ENCODE data around the gene MPP3.

Gene MPP3

GRCh38 chr17:43832168-43832975, 574 bp downstream of the MPP3 start:
- DNase-seq (ENCODE audit: low spot score) = peak; percentile 90

GRCh38 chr17:43831633-43832032, 1.3 kb downstream of the MPP3 start:
- DNase-seq (ENCODE audit: low spot score) = peak; percentile 41

- no peak for DNase-seq (ENCODE audit: low spot score)
Measured at GRCh38 chr17:43830510-43831140, 2.3 kb downstream of the MPP3 start.

GRCh38 chr17:43829738-43830137, 3.2 kb downstream of the MPP3 start:
- DNase-seq (ENCODE audit: low spot score) = no peak

- DNase-seq (ENCODE audit: low spot score) = no peak
Measured at GRCh38 chr17:43827596-43827995, 5.3 kb downstream of the MPP3 start.

- no peak for DNase-seq (ENCODE audit: low spot score)
Measured at GRCh38 chr17:43826206-43826605, 6.7 kb downstream of the MPP3 start.

GRCh38 chr17:43825567-43825966, 7.4 kb downstream of the MPP3 start:
- no peak for DNase-seq (ENCODE audit: low spot score)

- DNase-seq (ENCODE audit: low spot score) = no peak
Measured at GRCh38 chr17:43823350-43824084, 9.4 kb downstream of the MPP3 start.

- DNase-seq (ENCODE audit: low spot score) = no peak
Measured at GRCh38 chr17:43822570-43823190, 10.3 kb downstream of the MPP3 start.

- no peak for DNase-seq (ENCODE audit: low spot score)
Measured at GRCh38 chr17:43820759-43821158, 12.2 kb downstream of the MPP3 start.

GRCh38 chr17:43818966-43819365, 14.0 kb downstream of the MPP3 start:
- no peak for DNase-seq (ENCODE audit: low spot score)

- no peak for DNase-seq (ENCODE audit: low spot score)
Measured at GRCh38 chr17:43817826-43818225, 15.1 kb downstream of the MPP3 start.

GRCh38 chr17:43816336-43817320, 16.3 kb downstream of the MPP3 start:
- DNase-seq (ENCODE audit: low spot score) = no peak

GRCh38 chr17:43814714-43815113, 18.2 kb downstream of the MPP3 start:
- no peak for DNase-seq (ENCODE audit: low spot score)

- DNase-seq (ENCODE audit: low spot score) = no peak
Measured at GRCh38 chr17:43814026-43814425, 18.9 kb downstream of the MPP3 start.

GRCh38 chr17:43813386-43813785, 19.6 kb downstream of the MPP3 start:
- no peak for DNase-seq (ENCODE audit: low spot score)

- DNase-seq (ENCODE audit: low spot score) = no peak
Measured at GRCh38 chr17:43812396-43813265, 20.3 kb downstream of the MPP3 start.

- DNase-seq (ENCODE audit: low spot score) = no peak
Measured at GRCh38 chr17:43810823-43811222, 22.1 kb downstream of the MPP3 start.

- no peak for DNase-seq (ENCODE audit: low spot score)
Measured at GRCh38 chr17:43810226-43810715, 22.7 kb downstream of the MPP3 start.

GRCh38 chr17:43809121-43809520, 23.8 kb downstream of the MPP3 start:
- no peak for DNase-seq (ENCODE audit: low spot score)

All from D341Med (cell line).